Upper lobe of right lung (tissue), 1 donor: Measurements from ENCODE around the gene PLBD2. TPM values are rescaled to one million over a fixed set of nuclear protein-coding genes. Genes with fewer than 3 reads are reported as not detected.

Experiments used
- ATAC-seq: fragments of 200-7000 bp; cut with Tn5 transposase; one replicate; pipeline ENCODE4 v1.9.1; 2020; ENCODE audit warnings: mild to moderate bottlenecking, moderate library complexity
- DNase-seq: peaks from one replicate; pipeline ENCODE4 v3.0.0-alpha.2; 2020
- H3K27ac ChIP-seq: fragments of 200-600 bp; one replicate; pipeline ENCODE4 v1.8.0; 2022
- H3K27me3 ChIP-seq: fragments of 200-600 bp; one replicate; pipeline ENCODE4 v1.8.0; 2022; ENCODE audit warnings: mild to moderate bottlenecking
- H3K36me3 ChIP-seq: fragments of 200-600 bp; one replicate; pipeline ENCODE4 v1.8.0; 2022
- H3K4me1 ChIP-seq: fragments of 200-600 bp; one replicate; pipeline ENCODE4 v1.8.0; 2022
- H3K4me3 ChIP-seq: fragments of 200-600 bp; one replicate; pipeline ENCODE4 v1.8.0; 2022; ENCODE audit warnings: mild to moderate bottlenecking
- H3K9me3 ChIP-seq: fragments of 200-600 bp; one replicate; pipeline ENCODE4 v1.8.0; 2022
- intact Hi-C: fragments of 100-400 bp; cut with DNase I; formaldehyde crosslinking; loops from one replicate; pipeline ENCODE4 v1.11.0; 2022
- total RNA-seq: library from RNA; stranded (reverse); fragmentation: NEBNext Ultra II Directional; extraction: Animal tissue kit (Norgen Biotek cat#: 25700); gene quantifications from one replicate; pipeline ENCODE4 v1.2.1, GENCODE V29; 2021
- TF ChIP-seq, protein P1 (sequence below): fragments of 200-600 bp; IDR thresholded peaks from one replicate; pipeline ENCODE4 v1.8.0; 2022; ENCODE audit warnings: antibody characterized with exemption
- donor health status: DM: no; HTN: yes; CAD: no; lungs with severe emphysema.

PLBD2 gene
- total RNA-seq, 1 donor from 2014 or later, result 41.0 TPM

DNA sequence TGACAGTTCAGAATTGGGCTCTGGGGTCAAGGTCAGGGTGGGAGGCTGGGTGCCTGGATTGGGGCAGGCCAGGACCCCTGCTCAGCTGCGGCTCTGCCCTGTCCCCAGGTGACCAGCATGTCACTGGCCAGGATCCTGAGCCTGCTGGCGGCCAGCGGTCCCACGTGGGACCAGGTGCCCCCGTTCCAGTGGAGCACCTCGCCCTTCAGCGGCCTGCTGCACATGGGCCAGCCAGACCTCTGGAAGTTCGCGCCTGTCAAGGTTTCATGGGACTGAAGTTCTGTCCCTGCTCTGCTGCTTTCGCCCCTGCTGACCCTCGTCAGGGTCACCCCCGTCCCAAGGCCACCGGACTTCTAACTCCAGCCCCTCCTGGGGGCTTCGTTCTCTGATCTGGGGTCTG, 30.0 kb downstream of the PLBD2 start:
- Histone ChIP-seq H3K27me3 (no peaks in the 10 kb centered on the region), H3K9me3 (no peaks in the 10 kb centered on the region), H3K4me3 (no peak overlapping the region), H3K27ac (no peak overlapping the region), H3K4me1 (no peaks in the 10 kb centered on the region), H3K36me3 (peaks cover 28% of the 10 kb centered on the region)
- no peak for DNase-seq
- intact Hi-C loops, result no loop called here
- ATAC-seq, result no peak
- TF ChIP-seq, protein P1, sequence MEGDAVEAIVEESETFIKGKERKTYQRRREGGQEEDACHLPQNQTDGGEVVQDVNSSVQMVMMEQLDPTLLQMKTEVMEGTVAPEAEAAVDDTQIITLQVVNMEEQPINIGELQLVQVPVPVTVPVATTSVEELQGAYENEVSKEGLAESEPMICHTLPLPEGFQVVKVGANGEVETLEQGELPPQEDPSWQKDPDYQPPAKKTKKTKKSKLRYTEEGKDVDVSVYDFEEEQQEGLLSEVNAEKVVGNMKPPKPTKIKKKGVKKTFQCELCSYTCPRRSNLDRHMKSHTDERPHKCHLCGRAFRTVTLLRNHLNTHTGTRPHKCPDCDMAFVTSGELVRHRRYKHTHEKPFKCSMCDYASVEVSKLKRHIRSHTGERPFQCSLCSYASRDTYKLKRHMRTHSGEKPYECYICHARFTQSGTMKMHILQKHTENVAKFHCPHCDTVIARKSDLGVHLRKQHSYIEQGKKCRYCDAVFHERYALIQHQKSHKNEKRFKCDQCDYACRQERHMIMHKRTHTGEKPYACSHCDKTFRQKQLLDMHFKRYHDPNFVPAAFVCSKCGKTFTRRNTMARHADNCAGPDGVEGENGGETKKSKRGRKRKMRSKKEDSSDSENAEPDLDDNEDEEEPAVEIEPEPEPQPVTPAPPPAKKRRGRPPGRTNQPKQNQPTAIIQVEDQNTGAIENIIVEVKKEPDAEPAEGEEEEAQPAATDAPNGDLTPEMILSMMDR, result no peak

DNA sequence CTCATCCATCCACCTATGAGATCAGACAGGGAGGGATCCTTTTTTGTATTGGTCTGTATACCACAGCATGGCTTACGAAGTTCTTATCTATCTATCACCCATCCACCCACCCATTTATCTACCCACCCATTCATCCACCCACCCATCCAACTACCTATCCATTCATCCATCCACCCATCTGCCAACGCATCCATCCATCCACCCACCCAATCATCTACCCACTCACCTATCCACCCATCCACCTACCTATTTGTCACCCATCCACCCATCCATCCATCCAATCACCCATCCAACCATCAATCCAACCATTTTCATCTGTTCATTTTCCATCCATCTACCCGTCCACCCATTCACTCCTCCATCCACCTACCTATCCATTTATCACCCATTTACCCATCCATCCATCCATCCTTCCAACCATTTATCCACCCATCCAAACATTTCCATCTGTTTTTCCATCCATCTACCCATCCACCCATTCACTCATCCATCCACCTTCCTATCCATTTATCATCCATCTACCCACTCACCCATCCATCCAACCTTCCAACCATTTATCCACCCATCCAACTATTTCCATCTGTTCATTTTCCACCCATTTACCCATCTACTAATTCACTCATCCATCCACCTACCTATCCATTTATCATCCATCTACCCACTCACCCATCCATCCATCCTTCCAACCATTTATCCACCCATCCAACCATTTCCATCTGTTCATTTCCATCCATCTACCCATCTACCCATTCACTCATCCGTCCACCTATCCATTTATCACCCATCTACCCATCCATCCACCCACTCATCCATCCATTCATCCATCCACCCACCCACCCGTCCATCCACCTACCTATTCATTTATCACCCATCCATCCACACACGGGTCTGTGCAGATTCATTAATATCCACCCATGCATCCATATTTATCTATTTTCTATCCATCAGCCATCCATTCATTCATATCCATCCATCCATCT, 32.0 kb downstream of the PLBD2 start:
- DNase-seq (no peak), ATAC-seq (no peak)
- peaks cover 14% of the 10 kb centered on the region for H3K36me3 ChIP-seq
- no peak overlapping the region for H3K27ac ChIP-seq
- intact Hi-C loops, result no loop called here
- TF ChIP-seq, protein P1, result no peak
- H3K4me3 ChIP-seq, result no peak overlapping the region
- H3K27me3 ChIP-seq, result no peaks in the 10 kb centered on the region
- H3K4me1 ChIP-seq, result no peaks in the 10 kb centered on the region
- H3K9me3 ChIP-seq, result no peaks in the 10 kb centered on the region

DNA sequence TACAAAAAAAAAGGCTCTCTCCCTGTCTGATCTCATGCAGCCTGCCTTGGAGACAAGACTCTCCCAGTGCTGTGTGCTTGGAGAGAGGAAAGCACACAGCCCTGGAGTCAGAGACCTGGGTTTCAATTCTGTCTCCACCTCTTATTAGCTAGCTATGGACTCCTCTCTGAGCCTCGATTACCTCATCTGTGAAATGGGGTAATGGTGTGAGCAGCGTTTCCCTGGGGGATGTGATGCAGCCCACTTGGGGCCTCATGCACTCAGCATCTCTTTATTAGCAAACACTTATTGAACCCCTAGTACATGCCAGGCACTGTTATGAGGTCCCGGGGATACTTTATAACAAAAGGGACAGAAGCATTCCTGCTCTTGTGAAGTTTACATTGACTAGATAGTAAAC, 32.8 kb downstream of the PLBD2 start:
- Histone ChIP-seq H3K9me3 (no peaks in the 10 kb centered on the region), H3K36me3 (peaks cover 14% of the 10 kb centered on the region), H3K27ac (no peak overlapping the region), H3K4me1 (no peaks in the 10 kb centered on the region), H3K27me3 (no peaks in the 10 kb centered on the region), H3K4me3 (no peak overlapping the region)
- TF ChIP-seq, protein P1, result no peak
- DNase-seq, result no peak
- intact Hi-C loops, result no loop called here
- ATAC-seq, result no peak

DNA sequence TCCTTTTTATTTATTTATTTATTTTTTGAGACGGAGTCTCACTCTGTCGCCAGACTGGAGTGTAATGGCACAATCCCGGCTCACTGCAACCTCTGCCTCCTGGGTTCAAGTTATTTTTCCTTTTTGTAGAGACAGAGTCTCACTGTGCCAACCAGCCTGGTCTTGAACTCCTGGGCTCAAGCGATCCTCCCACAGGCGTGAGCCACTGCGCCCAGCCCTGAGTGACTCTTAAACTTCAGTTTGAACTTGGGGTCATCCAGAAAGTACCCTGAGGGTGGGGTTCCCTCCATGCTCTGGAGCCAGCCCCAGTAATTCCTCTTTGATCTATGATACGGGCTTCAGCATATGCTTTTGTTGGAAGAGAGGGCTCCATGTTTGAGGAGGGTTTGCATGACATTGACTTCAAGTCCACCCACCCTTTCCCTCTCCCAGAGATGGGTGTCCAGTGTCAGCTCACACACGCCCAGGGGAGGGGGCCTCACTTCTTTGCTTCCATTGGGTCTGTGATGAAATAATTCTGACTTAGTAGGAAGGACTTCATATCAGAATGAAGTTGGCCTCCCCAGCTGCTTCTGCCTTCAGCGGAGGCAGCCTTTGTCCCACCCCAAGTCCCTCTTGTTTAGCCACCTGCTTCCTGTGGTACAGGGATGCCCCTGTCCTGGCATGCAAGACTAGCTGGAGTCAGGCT, 33.4 kb downstream of the PLBD2 start:
- no peaks in the 10 kb centered on the region for H3K4me1 ChIP-seq
- H3K4me3 ChIP-seq, result no peak overlapping the region
- no peaks in the 10 kb centered on the region for H3K27me3 ChIP-seq
- H3K36me3 ChIP-seq, result peaks cover 10% of the 10 kb centered on the region
- TF ChIP-seq, protein P1, result no peak
- no peak overlapping the region for H3K27ac ChIP-seq
- H3K9me3 ChIP-seq, result no peaks in the 10 kb centered on the region
- intact Hi-C loops, result no loop called here
- no peak for ATAC-seq
- no peak for DNase-seq

DNA sequence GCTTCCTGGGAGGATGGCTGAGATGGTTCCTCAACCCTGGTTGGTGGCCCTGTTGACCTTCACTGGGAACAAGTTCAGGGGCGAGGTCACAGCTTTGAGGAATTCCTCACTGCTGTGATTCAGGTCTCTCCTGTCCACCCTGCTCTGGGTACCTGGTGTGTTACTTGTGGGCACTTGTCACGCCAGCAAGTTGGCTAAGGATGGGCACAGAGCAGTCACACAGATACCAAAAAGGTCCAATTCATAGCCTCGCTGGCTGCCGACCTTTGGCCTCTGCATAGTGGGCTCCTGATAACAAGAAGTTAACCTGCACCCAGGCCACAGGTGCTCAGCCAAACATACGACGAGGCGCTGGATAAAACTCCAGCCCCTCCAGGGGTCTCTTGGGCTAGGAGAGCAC, 34.1 kb downstream of the PLBD2 start:
- intact Hi-C loops, result no loop called here
- ATAC-seq, result no peak

More for the DNA sequence above, 34.1 kb downstream of the PLBD2 start:
- Histone ChIP-seq H3K27ac (no peak overlapping the region), H3K4me3 (no peak overlapping the region), H3K4me1 (no peaks in the 10 kb centered on the region), H3K9me3 (no peaks in the 10 kb centered on the region), H3K36me3 (peaks cover 3% of the 10 kb centered on the region), H3K27me3 (no peaks in the 10 kb centered on the region)
- DNase-seq, result no peak
- TF ChIP-seq, protein P1, result no peak
